Measurements from ENCODE around the gene BPGM.

The BPGM gene

GRCh38 chr7:134623193-134623592 lies 23.5 kb upstream of the BPGM start:
- in situ Hi-C loops (cut with MboI; ENCODE audit: low sequenced_read_pairs, unreplicated experiment) = no loop called here

DNA sequence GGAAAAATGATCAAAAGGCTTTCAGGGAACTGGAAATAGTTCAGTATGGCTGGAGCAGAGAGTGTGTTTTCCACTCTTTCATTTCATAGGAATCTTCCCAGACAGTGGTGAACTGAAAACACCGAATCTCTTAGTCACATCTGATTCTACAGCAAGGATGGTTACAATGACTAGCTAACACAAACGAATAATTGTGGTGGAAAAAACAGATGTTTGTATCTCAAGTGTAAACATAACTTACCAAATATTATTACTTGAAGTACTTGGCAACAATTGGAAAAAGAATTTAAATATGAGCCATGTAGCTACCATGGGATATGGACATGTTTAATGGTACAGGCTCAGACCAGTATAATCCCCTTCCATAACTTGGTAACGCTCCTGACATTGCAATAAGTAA lies 21.1 kb upstream of the BPGM start:
- DNase-seq (ENCODE audit: low spot score) = no peak
- in situ Hi-C loops (cut with MboI; ENCODE audit: low sequenced_read_pairs, unreplicated experiment) = no loop called here
- TF ChIP-seq, protein P1, sequence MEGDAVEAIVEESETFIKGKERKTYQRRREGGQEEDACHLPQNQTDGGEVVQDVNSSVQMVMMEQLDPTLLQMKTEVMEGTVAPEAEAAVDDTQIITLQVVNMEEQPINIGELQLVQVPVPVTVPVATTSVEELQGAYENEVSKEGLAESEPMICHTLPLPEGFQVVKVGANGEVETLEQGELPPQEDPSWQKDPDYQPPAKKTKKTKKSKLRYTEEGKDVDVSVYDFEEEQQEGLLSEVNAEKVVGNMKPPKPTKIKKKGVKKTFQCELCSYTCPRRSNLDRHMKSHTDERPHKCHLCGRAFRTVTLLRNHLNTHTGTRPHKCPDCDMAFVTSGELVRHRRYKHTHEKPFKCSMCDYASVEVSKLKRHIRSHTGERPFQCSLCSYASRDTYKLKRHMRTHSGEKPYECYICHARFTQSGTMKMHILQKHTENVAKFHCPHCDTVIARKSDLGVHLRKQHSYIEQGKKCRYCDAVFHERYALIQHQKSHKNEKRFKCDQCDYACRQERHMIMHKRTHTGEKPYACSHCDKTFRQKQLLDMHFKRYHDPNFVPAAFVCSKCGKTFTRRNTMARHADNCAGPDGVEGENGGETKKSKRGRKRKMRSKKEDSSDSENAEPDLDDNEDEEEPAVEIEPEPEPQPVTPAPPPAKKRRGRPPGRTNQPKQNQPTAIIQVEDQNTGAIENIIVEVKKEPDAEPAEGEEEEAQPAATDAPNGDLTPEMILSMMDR (IDR thresholded peaks at IDR 0.05; ENCODE audit: borderline replicate concordance, control extremely low read depth, extremely low read depth, insufficient read depth, missing control alignments) = no peak

More at GRCh38 chr7:134623193-134623592, 23.5 kb upstream of the BPGM start:
- TF ChIP-seq, protein P1 (IDR thresholded peaks at IDR 0.05; ENCODE audit: borderline replicate concordance, control extremely low read depth, extremely low read depth, insufficient read depth, missing control alignments) = no peak
- DNase-seq (ENCODE audit: low spot score) = no peak

GRCh38 chr7:134627109-134627774 lies 19.4 kb upstream of the BPGM start:
- DNase-seq (ENCODE audit: low spot score) = no peak
- in situ Hi-C loops (cut with MboI; ENCODE audit: low sequenced_read_pairs, unreplicated experiment) = no loop called here
- TF ChIP-seq, protein P1 (IDR thresholded peaks at IDR 0.05; ENCODE audit: borderline replicate concordance, control extremely low read depth, extremely low read depth, insufficient read depth, missing control alignments) = no peak

DNA sequence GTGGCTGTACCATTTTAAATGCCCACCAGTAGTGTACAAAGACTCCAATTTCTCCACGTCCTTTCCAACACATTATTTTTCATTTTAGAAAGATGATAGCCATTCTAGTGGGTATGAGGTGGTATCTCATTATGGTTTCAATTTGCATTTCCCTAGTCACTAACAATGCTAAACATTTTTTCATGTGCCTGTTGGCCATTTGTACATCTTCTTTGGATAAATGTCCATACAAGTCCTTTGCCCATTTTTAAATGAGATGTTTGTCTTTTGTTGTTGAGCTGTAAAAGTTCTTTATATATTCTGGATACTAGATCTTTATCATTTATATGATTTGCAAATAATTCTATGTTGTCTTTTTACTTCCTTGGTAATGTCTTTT lies 18.9 kb upstream of the BPGM start:
- in situ Hi-C loops (cut with MboI; ENCODE audit: low sequenced_read_pairs, unreplicated experiment) = no loop called here
- TF ChIP-seq, protein P1 (IDR thresholded peaks at IDR 0.05; ENCODE audit: borderline replicate concordance, control extremely low read depth, extremely low read depth, insufficient read depth, missing control alignments) = no peak
- DNase-seq (ENCODE audit: low spot score) = no peak

GRCh38 chr7:134629445-134629844 lies 17.2 kb upstream of the BPGM start:
- in situ Hi-C loops (cut with MboI; ENCODE audit: low sequenced_read_pairs, unreplicated experiment) = no loop called here
- no peak for DNase-seq (ENCODE audit: low spot score)
- TF ChIP-seq, protein P1 (IDR thresholded peaks at IDR 0.05; ENCODE audit: borderline replicate concordance, control extremely low read depth, extremely low read depth, insufficient read depth, missing control alignments) = no peak

GRCh38 chr7:134630237-134630636 lies 16.4 kb upstream of the BPGM start:
- TF ChIP-seq, protein P1 (IDR thresholded peaks at IDR 0.05; ENCODE audit: borderline replicate concordance, control extremely low read depth, extremely low read depth, insufficient read depth, missing control alignments) = no peak
- in situ Hi-C loops (cut with MboI; ENCODE audit: low sequenced_read_pairs, unreplicated experiment) = no loop called here
- no peak for DNase-seq (ENCODE audit: low spot score)
